GM12865 (cell line): ENCODE results near the gene ADGRF4.

Experiments
- DNase-seq: peaks from one replicate; pipeline ENCODE4 v3.0.0; 2010; ENCODE audit warnings: low read depth
- H3K4me3 ChIP-seq: 2 replicates; pipeline ENCODE4 v1.5.1; 2011; ENCODE audit warnings: mild to moderate bottlenecking, low read depth, low read length, control low read depth
- CTCF ChIP-seq: IDR thresholded peaks from 2 replicates; pipeline ENCODE4 v1.5.1; 2011; ENCODE audit warnings: low read length, control low read depth, low read depth, inconsistent platforms; ENCODE audit not compliant: insufficient read depth; ENCODE audit errors: missing control alignments

ADGRF4 gene

GRCh38 chr6:47672816-47673215, 25.6 kb upstream of the ADGRF4 start:
- no peak for TF ChIP-seq CTCF
- DNase-seq: no peak
- H3K4me3 ChIP-seq: no peak overlapping the region

- DNase-seq: no peak
- no peak overlapping the region for H3K4me3 ChIP-seq
- TF ChIP-seq CTCF: no peak
These were observed 23.7 kb upstream of the ADGRF4 start for GRCh38 chr6:47674673-47675072.

GRCh38 chr6:47677381-47678100, 20.8 kb upstream of the ADGRF4 start:
- no peak for TF ChIP-seq CTCF
- no peak overlapping the region for H3K4me3 ChIP-seq
- no peak for DNase-seq

- no peak for TF ChIP-seq CTCF
- H3K4me3 ChIP-seq: no peak overlapping the region
- no peak for DNase-seq
These were observed 19.6 kb upstream of the ADGRF4 start for GRCh38 chr6:47678739-47679138.

GRCh38 chr6:47679322-47679906, 19.0 kb upstream of the ADGRF4 start:
- no peak for DNase-seq
- TF ChIP-seq CTCF: no peak
- no peak overlapping the region for H3K4me3 ChIP-seq

- H3K4me3 ChIP-seq: no peak overlapping the region
- DNase-seq: no peak
- TF ChIP-seq CTCF: no peak
These were observed 18.3 kb upstream of the ADGRF4 start for GRCh38 chr6:47680051-47680450.

GRCh38 chr6:47680724-47681123, 17.7 kb upstream of the ADGRF4 start:
- TF ChIP-seq CTCF: no peak
- H3K4me3 ChIP-seq: no peak overlapping the region
- DNase-seq: no peak
